Right lobe of liver (tissue), 6 donors: ENCODE results near the gene DNAJB11. TPM values are rescaled to one million over a fixed set of nuclear protein-coding genes. Genes with fewer than 3 reads are reported as not detected.
"Not testable (repeated sequence)": the region's sequence is repeated elsewhere in the genome, so short reads cannot be mapped to it uniquely, and the experiment has no call there.

Experiments used
- ATAC-seq, 4 donors: fragments of 200-7000 bp; cut with Tn5 transposase; one replicate each; pipeline ENCODE4 v1.9.1; 2020; ENCODE audit warnings: mild to moderate bottlenecking in 4 of 4, moderate library complexity in 4 of 4
- DNase-seq, 3 donors: peaks; one replicate each; pipeline ENCODE4 v3.0.0-alpha.2; 2020
- H3K27ac ChIP-seq, 3 donors: fragments of 200-600 bp; one replicate each; pipeline ENCODE4 v1.8.0; 2022
- H3K27me3 ChIP-seq, 2 donors: fragments of 200-600 bp; one replicate each; pipeline ENCODE4 v1.8.0; 2022
- H3K36me3 ChIP-seq, 4 donors: fragments of 200-600 bp; sonication (generic) in 1 of 4; one replicate each; pipeline versions ENCODE4 v1.5.1 to v1.8.0; 2017 to 2022; ENCODE audit warnings: control low read depth in 1 of 4
- H3K4me1 ChIP-seq, 4 donors: fragments of 200-600 bp; sonication (generic) in 1 of 4; one replicate each; pipeline versions ENCODE4 v1.5.1 to v1.8.0; 2017 to 2022; ENCODE audit warnings: control low read depth in 1 of 4
- H3K4me3 ChIP-seq, 3 donors: fragments of 200-600 bp; one replicate each; pipeline ENCODE4 v1.8.0; 2022
- H3K9me3 ChIP-seq, 4 donors: fragments of 200-600 bp; sonication (generic) in 1 of 4; one replicate each; pipeline versions ENCODE4 v1.5.1 to v1.8.0; 2017 to 2022; ENCODE audit warnings: control low read depth in 1 of 4
- POLR2A ChIP-seq: fragments of 450-650 bp; IDR thresholded peaks from one replicate; pipeline ENCODE4 v1.6.1; 2017; ENCODE audit warnings: antibody characterized with exemption, mild to moderate bottlenecking
- WGBS: methylation state at CpG from one replicate; pipeline ENCODE4 v1.1.6; 2018; ENCODE audit warnings: low coverage, low lambda C conversion rate; ENCODE audit not compliant: insufficient coverage; ENCODE audit errors: missing lambda C conversion rate; 5-methylcytosine and 5-hydroxymethylcytosine counted together
- intact Hi-C, 2 donors: fragments of 100-400 bp; cut with DNase I; formaldehyde crosslinking; loops; one replicate each; pipeline versions ENCODE4 v1.11.2 to v1.14.1; 2022
- small RNA-seq, 2 experiments: library from RNA; depleted of rRNA; stranded (forward); fragments of <200 nt; gene quantifications; one replicate each; pipeline ENCODE3, GENCODE V24; 2016
- total RNA-seq, 6 experiments: library from RNA; depleted of rRNA in 2 of 6; stranded (reverse); fragments of >200 nt in 2 of 6; fragmentation: NEBNext Ultra II Directional in 3 of 6; extraction: Animal tissue kit (Norgen Biotek cat#: 25700) in 3 of 6; gene quantifications; one replicate each; pipeline versions ENCODE4 v1.1.0 to v1.2.4, GENCODE V29; 2016 to 2023
- TF ChIP-seq, protein P1 (sequence below), 4 donors: fragments of 200-600 bp in 3 of 4; fragments of 450-650 bp in 1 of 4; IDR thresholded peaks; one replicate each; pipeline versions ENCODE4 v1.5.1 to v1.8.0; 2016 to 2022; ENCODE audit warnings: antibody characterized with exemption in 4 of 4, mild to moderate bottlenecking in 2 of 4
- donor health status: DM: no; HTN: yes; CAD: no.
- donor health status: DM: no; HTN: no; CAD: no.
- donor health status: DM: no; HTN: no; CAD: no.
- donor health status: DM: no; HTN: yes; CAD: no.
- donor health status: DM: no; HTN: yes; CAD: no.

Gene DNAJB11
- total RNA-seq, 6 experiments from 2014 or later, result 28.4 to 59.1 (median 49.2) TPM

DNA sequence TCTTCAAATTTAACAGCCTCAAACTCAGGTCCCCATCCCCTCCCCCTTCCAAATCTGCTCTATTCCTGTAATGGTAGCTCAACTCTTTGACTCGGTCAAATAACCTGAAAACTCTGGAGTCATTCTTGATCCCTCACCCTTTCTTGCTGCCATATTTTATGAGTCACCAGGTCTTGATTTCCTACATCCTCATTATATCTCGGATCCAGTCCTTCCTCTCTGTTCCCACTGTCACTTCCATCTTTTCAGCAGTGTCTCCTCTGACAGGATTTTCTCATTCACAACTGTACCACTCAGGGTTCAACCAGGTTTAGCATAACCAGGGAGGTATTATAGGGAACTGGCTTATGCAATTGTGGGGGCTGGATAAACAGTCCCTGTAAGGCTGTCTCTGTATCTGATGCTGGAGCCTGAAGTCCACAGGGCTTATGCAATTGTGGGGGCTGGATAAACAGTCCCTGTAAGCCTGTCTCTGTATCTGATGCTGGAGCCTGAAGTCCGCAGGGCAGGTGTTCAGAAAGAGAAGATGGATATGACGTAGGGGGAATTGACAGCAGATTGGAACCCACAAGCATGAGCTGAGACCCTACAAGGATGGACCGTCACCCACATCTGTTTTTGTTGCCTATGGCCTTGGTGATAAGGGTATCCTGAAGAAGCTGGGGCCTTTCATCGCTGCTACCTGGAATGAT is 60.6 kb downstream of the DNAJB11 start:
- H3K4me3 ChIP-seq, result no peak overlapping the region
- H3K4me1 ChIP-seq, result peaks cover 0 to 47% (median 7%) of the 10 kb centered on the region in 4 donors
- intact Hi-C loops, result loop anchor here in 1 of 2 donors (10.0 kb wide), 1 partner anchor 104 kb away; no protein-coding TSS in a partner anchor
- H3K9me3 ChIP-seq, result no peaks in the 10 kb centered on the region
- WGBS, result 39% methylated on average over 5 of the region's 6 CpGs
- TF ChIP-seq, protein P1, sequence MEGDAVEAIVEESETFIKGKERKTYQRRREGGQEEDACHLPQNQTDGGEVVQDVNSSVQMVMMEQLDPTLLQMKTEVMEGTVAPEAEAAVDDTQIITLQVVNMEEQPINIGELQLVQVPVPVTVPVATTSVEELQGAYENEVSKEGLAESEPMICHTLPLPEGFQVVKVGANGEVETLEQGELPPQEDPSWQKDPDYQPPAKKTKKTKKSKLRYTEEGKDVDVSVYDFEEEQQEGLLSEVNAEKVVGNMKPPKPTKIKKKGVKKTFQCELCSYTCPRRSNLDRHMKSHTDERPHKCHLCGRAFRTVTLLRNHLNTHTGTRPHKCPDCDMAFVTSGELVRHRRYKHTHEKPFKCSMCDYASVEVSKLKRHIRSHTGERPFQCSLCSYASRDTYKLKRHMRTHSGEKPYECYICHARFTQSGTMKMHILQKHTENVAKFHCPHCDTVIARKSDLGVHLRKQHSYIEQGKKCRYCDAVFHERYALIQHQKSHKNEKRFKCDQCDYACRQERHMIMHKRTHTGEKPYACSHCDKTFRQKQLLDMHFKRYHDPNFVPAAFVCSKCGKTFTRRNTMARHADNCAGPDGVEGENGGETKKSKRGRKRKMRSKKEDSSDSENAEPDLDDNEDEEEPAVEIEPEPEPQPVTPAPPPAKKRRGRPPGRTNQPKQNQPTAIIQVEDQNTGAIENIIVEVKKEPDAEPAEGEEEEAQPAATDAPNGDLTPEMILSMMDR (IDR thresholded peaks at IDR 0.05), result no peak
- no peak for TF ChIP-seq POLR2A
- ATAC-seq, result peak in 1 of 4 donors; percentile 1
- H3K27ac ChIP-seq, result peak overlapping the region in 1 of 3 donors; percentile 19
- no peaks in the 10 kb centered on the region for H3K27me3 ChIP-seq
- no peaks in the 10 kb centered on the region for H3K36me3 ChIP-seq
- no peak for DNase-seq

DNA sequence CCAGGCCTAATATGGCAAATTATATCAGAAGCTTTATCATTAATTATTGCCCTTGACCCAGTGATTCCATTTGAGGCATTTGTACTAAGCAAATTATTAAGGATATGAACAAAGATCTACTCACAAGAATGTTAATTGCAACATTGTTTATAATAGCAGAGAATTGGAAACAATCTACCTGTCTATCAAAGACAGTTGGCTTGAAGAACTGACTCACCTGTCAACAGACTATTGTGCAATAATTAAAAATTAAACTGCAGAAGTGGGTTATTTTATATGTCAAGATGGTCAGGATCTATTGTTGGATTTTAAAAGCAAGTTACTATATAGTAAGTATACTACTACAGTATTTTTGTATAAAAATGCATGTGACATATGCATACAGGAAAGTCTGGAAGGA is 63.0 kb downstream of the DNAJB11 start:
- Histone ChIP-seq H3K36me3 (no peaks in the 10 kb centered on the region), H3K9me3 (no peaks in the 10 kb centered on the region), H3K27me3 (no peaks in the 10 kb centered on the region), H3K4me1 (peaks cover 0 to 56% (median 7%) of the 10 kb centered on the region in 4 donors), H3K4me3 (peak overlapping the region; percentile 5 to 45 (median 42)), H3K27ac (peak overlapping the region; percentile 55 to 81 (median 70))
- DNase-seq (no peak), ATAC-seq (peak; percentile 42 to 51 (median 44))
- intact Hi-C loops, result loop anchor here in 1 of 2 donors (10.0 kb wide), 1 partner anchor 101 kb away; no protein-coding TSS in a partner anchor
- TF ChIP-seq, protein P1 (IDR thresholded peaks at IDR 0.05), result no peak
- no peak for TF ChIP-seq POLR2A

DNA sequence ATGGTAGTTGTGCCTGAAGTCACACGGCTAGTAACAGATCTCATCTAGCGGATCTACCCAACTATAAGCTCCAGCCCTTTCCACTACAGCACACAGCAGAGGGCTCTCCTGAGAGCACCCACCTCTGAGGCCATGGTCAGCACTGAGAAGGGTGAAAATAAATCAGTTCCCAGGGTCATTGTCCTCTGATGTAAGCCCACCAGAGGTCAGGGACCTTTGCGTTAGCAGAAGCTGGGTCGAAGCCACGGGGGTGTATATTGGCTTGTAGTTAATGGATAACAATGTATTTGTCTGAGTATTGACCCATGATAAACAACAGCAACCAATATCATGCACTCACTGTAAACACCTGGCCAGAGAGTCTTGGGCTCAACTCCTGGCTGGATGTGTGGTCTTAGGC is 63.7 kb downstream of the DNAJB11 start:
- H3K4me1 ChIP-seq, result peaks cover 0 to 57% (median 7%) of the 10 kb centered on the region in 4 donors
- peak overlapping the region; percentile 55 to 81 (median 70) for H3K27ac ChIP-seq
- TF ChIP-seq, protein P1 (IDR thresholded peaks at IDR 0.05), result peak in 2 of 4 donors; percentile 8 to 23
- not testable (repeated sequence) for H3K27me3 ChIP-seq, H3K36me3 ChIP-seq, H3K9me3 ChIP-seq
- peak; percentile 85 to 94 (median 90) for ATAC-seq
- intact Hi-C loops, result loop anchor here in 1 of 2 donors (10.0 kb wide), 1 partner anchor 101 kb away; no protein-coding TSS in a partner anchor
- WGBS, result 30% methylated on average over 5 of the region's 5 CpGs
- H3K4me3 ChIP-seq, result peak overlapping the region; percentile 5 to 45 (median 42)
- peak; percentile 76 to 90 (median 84) for DNase-seq

Small RNA genes lying within 50 kb of the gene (small RNA-seq; reads per million reads assigned to genes)
- gene RF00017, result 0 reads per million in 2 experiments

Other genes with a start within 250 kb of the DNAJB11 start
- gene DGKG, start 208.5 kb upstream of the DNAJB11 start, total RNA-seq, result 1 to 10 TPM; 1.5 to 3.6 (median 2.0) TPM
- gene CRYGS, start 26.3 kb upstream of the DNAJB11 start, total RNA-seq, result 1 to 10 TPM in 5 of 6 experiments, under 1 TPM in 1; 0.86 to 2.6 (median 1.5) TPM
- 1 to 10 TPM; 6.7 to 8.7 (median 7.5) TPM for gene TBCCD1, start 3.4 kb upstream of the DNAJB11 start, total RNA-seq
- gene AHSG, start 42.3 kb downstream of the DNAJB11 start, total RNA-seq, result 1,000 to 10,000 TPM in 4 of 6 experiments, 100 to 1,000 TPM in 2; 718 to 1,905 (median 1,079) TPM
- gene FETUB, start 69.7 kb downstream of the DNAJB11 start, total RNA-seq, result 100 to 1,000 TPM in 1 of 6 experiments, 10 to 100 TPM in 3, 1 to 10 TPM in 2; 4.4 to 195 (median 47.9) TPM
- 1,000 to 10,000 TPM in 2 of 6 experiments, 100 to 1,000 TPM in 4; 378 to 1,312 (median 664) TPM for gene HRG, start 95.3 kb downstream of the DNAJB11 start, total RNA-seq
- gene KNG1, start 146.6 kb downstream of the DNAJB11 start, total RNA-seq, result 1,000 to 10,000 TPM in 4 of 6 experiments, 100 to 1,000 TPM in 2; 432 to 1,537 (median 1,171) TPM
- 100 to 1,000 TPM in 5 of 6 experiments, 10 to 100 TPM in 1; 98.9 to 234 (median 131) TPM for gene EIF4A2, start 212.9 kb downstream of the DNAJB11 start, total RNA-seq
- 10 to 100 TPM in 2 of 6 experiments, 1 to 10 TPM in 4; 4.6 to 17.4 (median 5.6) TPM for gene RFC4, start 235.8 kb downstream of the DNAJB11 start, total RNA-seq